Stimulated activated CD4-positive, alpha-beta T cell treated with anti-CD3 and anti-CD28 coated beads, Interleukin-4, amount 100 ng/mL, for 4 hours (primary cell): ENCODE data around the gene RBM12.

Experiments
- DNase-seq, 2 experiments: peaks; one replicate each; pipeline ENCODE4 v3.0.0-alpha.2; 2020

RBM12 gene

GRCh38 chr20:35653430-35653734 lies 11.3 kb downstream of the RBM12 start:
- no peak for DNase-seq

GRCh38 chr20:35652641-35653429 lies 11.9 kb downstream of the RBM12 start:
- no peak for DNase-seq

- DNase-seq = no peak
Observed at GRCh38 chr20:35651958-35652357, 12.7 kb downstream of the RBM12 start.

- DNase-seq = no peak
Observed at GRCh38 chr20:35650632-35651031, 14.1 kb downstream of the RBM12 start.

- DNase-seq = no peak
Observed at GRCh38 chr20:35648836-35649235, 15.9 kb downstream of the RBM12 start.

GRCh38 chr20:35644806-35645205 lies 19.9 kb downstream of the RBM12 start:
- DNase-seq = no peak

- DNase-seq = no peak
Observed at GRCh38 chr20:35643045-35643444, 21.7 kb downstream of the RBM12 start.

- no peak for DNase-seq
Observed at GRCh38 chr20:35641743-35642142, 23.0 kb downstream of the RBM12 start.

- DNase-seq = no peak
Observed at GRCh38 chr20:35640724-35641123, 24.0 kb downstream of the RBM12 start.

- DNase-seq = no peak
Observed at GRCh38 chr20:35638751-35639150, 25.9 kb downstream of the RBM12 start.

GRCh38 chr20:35637276-35637675 lies 27.4 kb downstream of the RBM12 start:
- DNase-seq = no peak

- no peak for DNase-seq
Observed at GRCh38 chr20:35636095-35636494, 28.6 kb downstream of the RBM12 start.

GRCh38 chr20:35635652-35636051 lies 29.0 kb downstream of the RBM12 start:
- DNase-seq = no peak

GRCh38 chr20:35632539-35633115 lies 32.1 kb downstream of the RBM12 start:
- no peak for DNase-seq

- no peak for DNase-seq
Observed at GRCh38 chr20:35630636-35631035, 34.1 kb downstream of the RBM12 start.

- DNase-seq = no peak
Observed at GRCh38 chr20:35629427-35630145, 35.1 kb downstream of the RBM12 start.

- DNase-seq = no peak
Observed at GRCh38 chr20:35627121-35627520, 37.6 kb downstream of the RBM12 start.

GRCh38 chr20:35626386-35627001 lies 38.2 kb downstream of the RBM12 start:
- no peak for DNase-seq

- no peak for DNase-seq
Observed at GRCh38 chr20:35625584-35626385, 38.9 kb downstream of the RBM12 start.

GRCh38 chr20:35621560-35621946 lies 43.1 kb downstream of the RBM12 start:
- DNase-seq = no peak

GRCh38 chr20:35620818-35621559 lies 43.7 kb downstream of the RBM12 start:
- no peak for DNase-seq
